Fibroblast of gingiva (primary cell): Measurements from ENCODE around the gene STAG1.
"Not testable (repeated sequence)": the region's sequence is repeated elsewhere in the genome, so short reads cannot be mapped to it uniquely, and the experiment has no call there.

Source experiments
- DNase-seq: peaks from one replicate; pipeline ENCODE4 v3.0.0-alpha.2; 2011; ENCODE audit warnings: low read depth

STAG1 gene

DNA sequence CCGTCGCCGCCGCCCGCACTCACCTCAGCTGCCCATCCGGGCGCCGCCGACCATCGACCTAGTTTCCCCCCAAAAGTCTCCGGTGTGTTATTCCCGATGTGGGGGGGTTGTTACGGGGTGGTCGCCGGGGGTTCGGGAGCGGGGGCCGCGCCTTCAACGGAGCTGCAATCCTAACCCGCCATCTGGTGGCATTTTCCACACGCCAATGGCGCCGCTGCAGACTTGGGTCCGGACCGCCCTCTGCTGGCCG, at the start of gene STAG1:
TSS of gene STAG1 (minus strand) at position 207 of the 250 bp plus-strand sequence. CDS start 121,480 bp downstream, outside the sequence.
- DNase-seq: no peak

DNA sequence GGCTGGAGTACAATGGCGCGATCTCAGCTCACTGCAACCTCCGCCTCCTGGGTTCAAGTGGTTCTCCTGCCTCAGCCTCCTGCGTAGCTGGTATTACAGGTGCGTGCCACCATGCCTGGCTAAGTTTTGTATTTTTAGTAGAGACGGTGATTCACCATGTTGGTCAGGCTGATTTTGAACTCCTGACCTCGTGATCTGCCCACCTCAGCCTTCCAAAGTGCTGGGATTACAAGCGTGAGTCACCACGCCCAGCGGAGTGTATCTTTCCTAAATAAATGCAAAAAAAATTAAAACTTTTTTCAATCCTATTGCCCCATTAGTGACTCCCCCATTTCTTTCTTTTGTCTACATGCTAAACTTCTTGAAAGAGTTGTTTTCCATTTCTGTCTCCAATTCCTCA, 49.0 kb upstream of the STAG1 start:
- DNase-seq: not testable (repeated sequence)

GRCh38 chr3:136792556-136793330, 40.6 kb upstream of the STAG1 start:
- no peak for DNase-seq

- DNase-seq: no peak
Measured at GRCh38 chr3:136790786-136791185, 38.6 kb upstream of the STAG1 start.

DNA sequence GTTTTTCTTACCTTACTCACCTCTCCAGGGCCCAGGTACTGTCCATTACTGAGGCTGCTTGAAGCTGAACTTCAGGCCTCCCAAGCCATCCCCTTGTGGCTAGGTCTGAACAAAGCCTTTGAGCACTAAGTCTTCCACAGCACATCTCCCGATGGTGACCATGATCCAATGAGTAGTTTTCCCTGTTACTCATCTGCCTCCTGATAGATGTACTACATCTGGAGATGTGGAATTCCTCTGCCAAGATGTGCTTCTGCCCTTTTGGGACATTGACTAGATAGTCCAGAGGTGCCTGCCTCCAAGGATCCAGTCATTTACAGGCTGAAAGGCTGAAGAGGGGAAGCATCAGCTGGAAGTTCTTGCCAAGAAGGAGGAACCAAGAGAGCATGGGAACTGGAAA, 37.8 kb upstream of the STAG1 start:
- DNase-seq: no peak

DNA sequence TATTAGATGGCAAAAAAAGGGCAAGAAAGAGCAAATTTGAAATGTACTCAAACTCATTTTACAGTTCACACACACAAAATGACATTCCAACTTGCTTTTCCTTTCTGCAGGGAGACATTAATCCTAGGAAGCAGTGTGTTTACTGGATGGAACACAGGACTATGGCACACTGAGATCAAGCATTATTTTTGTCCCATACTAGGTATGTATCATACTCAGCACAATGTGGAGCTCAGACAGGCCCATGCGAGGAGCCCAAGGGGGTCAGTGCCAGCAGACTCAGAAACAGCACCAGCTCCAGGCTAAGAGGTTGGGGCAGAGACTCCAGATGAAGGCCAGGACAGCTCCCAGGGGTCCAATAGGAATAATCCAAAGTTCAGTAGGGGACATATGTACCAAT, 36.0 kb upstream of the STAG1 start:
- no peak for DNase-seq

GRCh38 chr3:136787349-136787748, 35.2 kb upstream of the STAG1 start:
- peak; percentile 50 for DNase-seq

DNA sequence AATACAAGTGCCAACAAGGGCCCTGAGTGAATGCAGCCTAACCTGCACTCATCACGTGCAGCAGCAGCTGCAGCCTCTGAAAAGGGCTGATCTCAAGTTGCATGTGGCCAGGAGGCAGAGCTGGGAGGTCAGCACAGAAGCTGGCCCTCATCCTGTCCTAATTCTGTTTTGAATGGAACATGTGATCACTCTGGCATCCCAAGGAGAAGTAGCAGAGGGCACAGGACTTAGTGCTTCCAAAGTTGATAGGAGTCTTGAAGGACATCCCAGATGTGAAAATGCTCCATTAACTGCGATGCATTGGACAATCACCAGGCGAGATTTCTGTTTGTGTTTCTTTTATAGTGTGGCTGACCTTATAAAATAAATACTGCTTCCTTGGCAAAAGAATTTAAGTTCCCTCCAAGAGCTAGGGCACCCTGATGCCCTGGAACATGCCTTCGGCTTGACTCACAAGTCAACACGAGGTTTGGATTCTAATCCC, 31.6 kb upstream of the STAG1 start:
- peak; percentile 84 for DNase-seq

GRCh38 chr3:136780741-136781140, 28.6 kb upstream of the STAG1 start:
- no peak for DNase-seq

GRCh38 chr3:136778865-136779264, 26.7 kb upstream of the STAG1 start:
- peak; percentile 17 for DNase-seq

DNA sequence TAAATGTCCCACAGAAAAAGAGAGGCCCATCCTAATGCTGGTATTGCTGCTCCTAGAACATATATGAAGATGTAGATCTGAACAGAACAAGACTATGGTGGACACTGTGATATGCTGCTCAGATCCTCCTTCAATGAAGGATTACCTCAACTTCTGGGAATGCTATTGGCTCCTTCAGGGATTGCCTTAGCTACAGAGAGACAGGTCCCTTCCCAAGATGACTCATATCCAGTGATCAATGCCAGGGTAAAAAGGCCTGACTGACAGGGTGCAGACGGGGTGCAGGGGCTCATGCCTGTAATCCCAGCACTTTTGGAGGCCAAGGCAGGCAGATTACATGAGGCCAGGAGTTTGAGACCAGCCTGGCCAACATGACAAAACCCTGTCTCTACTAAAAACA, 20.5 kb upstream of the STAG1 start:
- DNase-seq: no peak

DNA sequence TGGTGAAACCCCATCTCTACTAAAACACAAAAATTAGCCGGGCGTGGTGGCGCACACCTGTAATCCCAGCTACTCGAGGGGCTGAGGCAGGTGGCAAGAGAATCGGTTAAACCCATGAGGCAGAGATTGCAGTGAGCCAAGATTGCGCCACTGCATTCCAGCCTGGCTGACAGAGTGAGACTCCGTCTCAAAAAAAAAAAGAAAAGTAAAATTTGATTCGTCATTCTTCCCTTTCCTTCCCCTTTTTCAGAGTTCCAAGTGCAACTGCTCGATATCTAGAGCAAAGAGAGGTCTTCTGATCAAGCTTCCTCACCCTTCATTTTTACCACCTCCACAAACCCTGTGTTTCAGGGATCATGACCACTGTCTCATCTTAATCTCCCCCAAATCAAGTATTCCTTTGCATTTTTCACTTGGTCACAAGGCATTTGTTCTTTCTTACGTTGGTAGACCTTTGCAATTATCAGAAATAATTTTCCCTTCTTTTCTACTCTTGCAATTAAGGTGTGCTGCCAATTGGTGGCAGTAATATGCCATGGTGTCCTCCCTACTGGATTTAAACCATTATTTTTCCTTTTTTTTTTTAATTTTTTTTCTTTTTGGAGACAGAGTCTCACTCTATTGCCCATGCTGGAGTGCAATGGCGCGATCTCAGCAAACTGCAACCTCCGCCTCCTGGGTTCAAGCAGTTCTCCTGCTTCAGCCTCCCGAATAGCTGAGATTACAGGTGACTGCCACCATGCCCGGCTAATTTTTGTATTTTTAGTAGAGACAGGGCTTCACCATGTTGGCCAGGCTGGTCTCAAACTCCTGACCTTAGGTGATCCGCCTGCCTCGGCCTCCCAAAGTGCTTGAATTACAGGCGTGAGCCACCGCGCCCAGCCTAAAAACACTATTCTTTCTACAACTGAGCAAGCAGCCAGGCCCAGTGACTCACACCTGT, 6.3 kb upstream of the STAG1 start:
- DNase-seq: not testable (repeated sequence)

DNA sequence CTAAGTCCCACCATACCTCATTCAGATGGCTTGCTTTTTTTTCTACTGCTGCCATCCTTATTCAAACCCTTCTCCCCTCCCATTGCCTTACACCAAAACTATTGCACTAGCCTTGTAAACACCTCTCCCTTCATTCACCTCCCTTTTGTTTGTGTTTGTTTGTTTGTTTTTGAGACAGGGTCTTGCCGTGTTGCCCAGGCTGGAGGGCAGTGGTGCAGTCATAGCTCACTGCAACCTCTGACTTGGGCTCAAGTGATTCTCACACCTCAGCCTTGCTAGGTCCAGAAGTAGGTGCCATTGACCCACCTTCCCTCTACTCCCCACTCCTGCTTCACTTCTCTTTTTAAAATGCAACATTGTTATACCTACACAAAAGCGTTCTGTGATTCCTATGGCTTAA, 3.0 kb upstream of the STAG1 start:
- no peak for DNase-seq

GRCh38 chr3:136753326-136753939, 1.3 kb upstream of the STAG1 start:
- no peak for DNase-seq

DNA sequence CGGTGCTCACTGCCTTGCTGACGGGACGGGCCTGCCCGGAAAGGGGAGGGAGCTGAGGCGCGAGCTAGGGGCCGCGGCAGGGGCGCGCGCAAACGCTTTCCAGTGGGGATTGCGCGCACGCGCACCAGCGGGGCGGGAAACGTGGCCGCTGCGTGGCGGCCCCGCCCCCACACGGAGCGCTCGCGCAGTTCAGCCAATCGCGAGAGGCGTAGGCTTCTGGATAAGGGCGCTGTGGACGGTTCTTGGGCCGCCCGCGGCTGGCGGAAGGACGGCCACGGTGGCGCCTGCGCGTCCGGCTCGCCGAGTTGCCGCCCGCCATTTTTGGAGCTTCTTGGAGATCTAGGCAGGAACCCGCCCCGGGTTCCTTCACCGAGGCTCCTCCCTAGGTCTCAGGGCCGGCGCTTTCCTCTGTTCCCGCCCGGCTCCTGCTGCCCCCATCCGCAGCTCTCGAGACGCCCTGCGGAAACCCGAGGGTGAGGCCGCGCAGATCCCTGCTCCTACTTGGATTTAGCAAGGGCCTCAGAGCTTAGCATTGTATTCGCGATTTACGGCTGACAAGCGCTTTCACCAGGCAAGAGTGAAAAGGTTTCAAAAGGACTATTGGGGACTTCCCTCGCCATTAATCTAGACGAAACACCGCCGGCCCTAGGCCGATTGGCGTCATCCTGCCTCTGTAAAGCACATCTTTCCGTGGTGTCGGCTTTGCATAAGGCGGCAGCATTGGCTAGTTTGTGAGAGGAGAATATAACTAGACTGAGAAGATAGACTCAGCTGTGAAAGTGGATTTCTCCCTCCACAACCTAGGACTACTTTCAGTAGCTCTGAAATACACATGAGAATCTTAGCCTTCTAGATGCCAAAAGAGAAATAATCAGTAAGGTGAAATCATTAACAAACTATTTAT, 496 bp upstream of the STAG1 start:
- DNase-seq: peak; percentile 98

DNA sequence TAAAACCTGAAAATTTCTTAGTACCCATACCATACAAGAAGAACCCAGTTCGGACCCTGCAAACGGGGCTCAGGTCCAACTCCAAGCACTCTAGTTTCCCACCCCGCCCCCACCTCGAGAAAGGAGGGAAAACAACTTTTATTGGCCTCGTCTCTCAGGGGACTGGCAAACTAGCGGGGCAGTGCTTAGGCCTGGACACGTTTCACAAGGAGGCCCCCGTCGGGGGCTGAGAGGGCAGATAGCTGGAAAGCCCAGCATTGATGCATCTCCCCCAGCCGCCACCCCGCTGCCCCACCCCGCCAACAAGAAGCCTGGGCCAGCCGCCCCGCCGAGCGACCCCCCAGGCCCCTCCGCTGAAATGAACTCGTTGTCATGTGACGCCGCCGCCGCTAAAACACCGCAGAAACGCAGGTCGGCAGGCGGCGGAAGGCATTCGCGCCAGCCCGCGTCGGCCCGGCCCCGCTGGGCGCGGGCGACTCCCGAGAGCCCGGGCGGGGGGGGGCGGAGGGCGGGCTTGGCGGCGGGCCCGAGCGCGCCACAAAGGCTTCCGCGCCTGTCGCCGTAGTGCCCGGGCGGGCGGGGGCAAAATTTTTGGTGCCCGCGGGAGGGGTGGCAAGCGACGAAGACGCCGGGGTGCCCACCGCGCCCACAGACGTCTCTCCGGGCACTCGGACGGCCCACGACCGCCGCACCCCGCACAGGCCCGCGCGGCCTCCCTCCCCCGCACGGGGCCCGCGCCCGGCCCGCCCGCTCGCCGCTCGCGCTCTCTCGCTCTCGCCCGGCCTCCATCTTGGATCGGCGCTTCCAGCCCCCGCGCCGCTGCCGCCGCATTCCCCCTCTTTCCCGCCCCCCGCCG, 634 bp downstream of the STAG1 start:
- peak; percentile 76 for DNase-seq

GRCh38 chr3:136750897-136751315, 1.3 kb downstream of the STAG1 start:
- peak; percentile 81 for DNase-seq

- DNase-seq: no peak
Measured at GRCh38 chr3:136750209-136750896, 1.8 kb downstream of the STAG1 start.

DNA sequence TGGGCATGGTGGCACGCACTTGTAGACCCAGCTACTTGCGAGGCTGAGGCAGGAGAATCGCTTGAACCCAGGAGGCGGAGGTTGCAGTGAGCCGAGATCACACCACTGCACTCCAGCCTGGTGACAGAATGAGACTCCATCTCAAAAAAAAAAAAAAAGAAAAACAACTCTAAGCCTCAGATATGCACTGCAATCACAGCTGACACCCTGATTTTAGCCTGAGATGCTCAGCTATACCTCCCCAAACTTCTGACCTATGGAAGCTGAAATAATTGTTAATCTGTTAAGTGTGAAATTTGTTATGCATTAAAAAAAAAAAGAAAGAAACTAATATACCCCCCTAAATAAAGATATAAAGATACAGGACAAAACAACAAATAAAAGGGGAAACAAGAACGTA, 2.6 kb downstream of the STAG1 start:
- DNase-seq: not testable (repeated sequence)

DNA sequence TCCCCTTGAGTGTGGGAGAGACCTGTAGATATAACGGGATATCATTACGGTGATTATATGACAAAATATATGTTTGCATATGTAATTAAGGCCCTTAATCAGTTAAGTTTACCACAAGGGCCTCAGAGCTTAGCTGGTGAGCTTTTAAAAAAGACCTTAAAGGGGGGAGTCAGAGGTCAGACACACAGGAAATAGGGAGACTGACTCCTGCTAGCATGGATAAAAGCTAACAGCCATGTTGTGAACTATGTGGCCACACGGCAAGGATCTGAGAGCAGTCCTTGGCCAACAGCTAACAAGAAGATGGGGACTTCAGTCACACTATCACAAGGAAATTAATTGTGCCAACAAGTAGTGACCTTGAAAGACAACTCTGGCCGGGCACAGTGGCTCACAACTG, 3.1 kb downstream of the STAG1 start:
- DNase-seq: no peak
